GM12878 (cell line): ENCODE measurements around the gene GMDS. TPM values are rescaled to one million over a fixed set of nuclear protein-coding genes. Genes with fewer than 3 reads are reported as not detected.

ENCODE experiments used
- ATAC-seq: fragments of 200-7000 bp; cut with Tn5 transposase; 3 replicates; pipeline ENCODE4 v1.9.1; 2020; ENCODE audit warnings: mild to moderate bottlenecking, moderate library complexity
- BruUV-seq: library from RNA; stranded (reverse); fragments of 400-500 nt; replicated peaks from 2 replicates; lab custom pipeline; 2021; lab: Mats Ljungman, UMichigan
- CTCF ChIA-PET: fragments of 300-600 bp; sonication (Branson Sonifier 250); formaldehyde crosslinking; extraction: SDS; loops from one replicate; lab custom pipeline; 2021; ENCODE audit warnings: inconsistent platforms; lab: Yijun Ruan, JAX
- POLR2A ChIA-PET: fragments of 350-600 bp; formaldehyde crosslinking; extraction: SDS; loops from one replicate; lab custom pipeline; 2021; ENCODE audit warnings: inconsistent platforms; lab: Charles Lee
- RAD21 ChIA-PET: fragments of 300-600 bp; sonication (Branson Sonifier 250); formaldehyde crosslinking; loops from one replicate; lab custom pipeline; 2023; ENCODE audit warnings: antibody characterized with exemption; ENCODE audit not compliant: unreplicated experiment; lab: Charles Lee
- SMC1A ChIA-PET: fragments of 300-600 bp; sonication (Branson Sonifier 250); formaldehyde crosslinking; loops from one replicate; lab custom pipeline; 2023; ENCODE audit not compliant: unreplicated experiment, uncharacterized antibody; lab: Charles Lee
- DNase-seq: peaks from one replicate; pipeline ENCODE4 v3.0.0-alpha.2; 2011; ENCODE audit warnings: low read depth, low spot score
- FAIRE-seq: peaks from 3 replicates; lab custom pipeline; 2011; peaks lifted over from hg19 to GRCh38; lab: Jason Lieb, UNC
- H2AFZ ChIP-seq: 2 replicates; pipeline ENCODE4 v1.6.0; 2011; ENCODE audit warnings: low read depth, low read length, control low read depth; ENCODE audit not compliant: control insufficient read depth
- H3K27ac ChIP-seq: 2 replicates; pipeline ENCODE4 v1.5.1; 2011; ENCODE audit warnings: control low read depth; ENCODE audit not compliant: control insufficient read depth, insufficient read depth
- H3K27me3 ChIP-seq, 2 experiments: replicated peaks in 1 of 2; 2 replicates each; pipeline versions ENCODE4 v1.6.0 to v1.6.1; 2011; ENCODE audit warnings: low read length in 1 of 2; ENCODE audit not compliant: control insufficient read depth in 2 of 2, insufficient read depth in 2 of 2
- H3K36me3 ChIP-seq, 2 experiments: 2 replicates each; pipeline ENCODE4 v1.5.1; 2011; ENCODE audit warnings: low read length in 1 of 2; ENCODE audit not compliant: control insufficient read depth in 2 of 2, insufficient read depth in 2 of 2
- H3K4me1 ChIP-seq: 2 replicates; pipeline ENCODE4 v1.6.1; 2011; ENCODE audit warnings: mild to moderate bottlenecking, low read length, moderate library complexity, mixed read lengths; ENCODE audit not compliant: control insufficient read depth, insufficient read depth
- H3K4me2 ChIP-seq: 2 replicates; pipeline ENCODE4 v1.6.0; 2011; ENCODE audit warnings: control low read depth; ENCODE audit not compliant: control insufficient read depth, insufficient read depth
- H3K4me3 ChIP-seq: fragments of 200-600 bp; sonication (generic); 2 replicates; pipeline ENCODE4 v1.5.1; 2016
- H3K79me2 ChIP-seq: 2 replicates; pipeline ENCODE4 v1.6.0; 2011; ENCODE audit warnings: low read length; ENCODE audit not compliant: control insufficient read depth, insufficient read depth
- H3K9ac ChIP-seq: 2 replicates; pipeline ENCODE4 v1.8.0; 2011; ENCODE audit warnings: low read length, control low read depth, mixed read lengths; ENCODE audit not compliant: control insufficient read depth, insufficient read depth
- H3K9me3 ChIP-seq: replicated peaks from 3 replicates; pipeline ENCODE4 v1.5.1; 2011; ENCODE audit warnings: mild to moderate bottlenecking, low read length; ENCODE audit not compliant: control insufficient read depth, insufficient read depth
- H4K20me1 ChIP-seq: 2 replicates; pipeline ENCODE4 v1.6.0; 2011; ENCODE audit not compliant: control insufficient read depth, insufficient read depth
- FOXM1 ChIP-seq: IDR thresholded peaks from 2 replicates; pipeline ENCODE4 v1.6.1; 2012; ENCODE audit warnings: low read depth, mild to moderate bottlenecking, inconsistent platforms, low read length, moderate library complexity
- RCOR1 ChIP-seq: conservative IDR thresholded peaks from 2 replicates; pipeline ENCODE4 v1.6.1; 2012; ENCODE audit warnings: low read depth, low read length, improper control_type of control experiment
- SMAD1 ChIP-seq: fragments of 450-650 bp; IDR thresholded peaks from 2 replicates; pipeline ENCODE4 v1.6.1; 2018; ENCODE audit warnings: mild to moderate bottlenecking, low read depth; ENCODE audit not compliant: partially characterized antibody
- SMAD5 ChIP-seq: IDR thresholded peaks from 2 replicates; pipeline ENCODE4 v1.6.1; 2016; ENCODE audit warnings: antibody characterized with exemption, low read depth
- SPI1 ChIP-seq: IDR thresholded peaks from 2 replicates; pipeline ENCODE4 v1.6.1; 2011; ENCODE audit warnings: low read depth, mild to moderate bottlenecking, low read length, moderate library complexity, borderline replicate concordance; ENCODE audit not compliant: insufficient read depth
- SREBF1 ChIP-seq: IDR thresholded peaks from 2 replicates; pipeline ENCODE4 v1.6.1; 2012; ENCODE audit warnings: mild to moderate bottlenecking, low read length
- STAT3 ChIP-seq: IDR thresholded peaks from 2 replicates; pipeline ENCODE4 v1.6.1; 2011; ENCODE audit warnings: low read depth, low read length, improper control_type of control experiment
- WGBS: methylation state at CpG from one replicate; pipeline ENCODE4 v1.1.6; 2016; ENCODE audit warnings: low lambda C conversion rate; ENCODE audit not compliant: insufficient replicate concordance, insufficient coverage; ENCODE audit errors: missing lambda C conversion rate; 5-methylcytosine and 5-hydroxymethylcytosine counted together
- in situ Hi-C: fragments of 300-500 bp; cut with MboI; formaldehyde crosslinking; loops from 9 replicates; pipeline ENCODE4 v1.14.3; 2018; ENCODE audit warnings: mixed read lengths
- intact Hi-C: fragments of 100-400 bp; cut with micrococcal nuclease; formaldehyde crosslinking; loops from one replicate; pipeline ENCODE4 v1.14.2; 2022; ENCODE audit not compliant: unreplicated experiment
- polyA plus RNA-seq, 11 experiments: library from polyadenylated mRNA; depleted of rRNA in 4 of 11; unstranded in 6 of 11; stranded (reverse) in 5 of 11; fragments of >200 nt; fragmentation: Nextera tagmentation in 4 of 11; fragmentation: Illumina TruSeq in 1 of 11; extraction: Ambion mirVana in 4 of 11; extraction: Trizol in 1 of 11; gene quantifications; 1 replicate in 1 of 11; 2 replicates in 10 of 11; pipeline versions ENCODE4 v1.2.1 to v1.2.3, GENCODE V29; 2011 to 2016; ENCODE audit warnings: inconsistent platforms in 2 of 11, missing spikeins in 2 of 11, low read depth in 1 of 11
- total RNA-seq, 4 experiments: library from RNA; depleted of rRNA in 3 of 4; stranded (reverse); fragments of >200 nt in 3 of 4; fragmentation: Illumina TruSeq in 1 of 4; extraction: Trizol in 1 of 4; gene quantifications; 2 replicates each; pipeline versions ENCODE4 v1.2.1 to v1.2.3, GENCODE V29; 2013 to 2021
- TF ChIP-seq, protein P1 (sequence below): fragments of 450-650 bp; formaldehyde crosslinking; IDR thresholded peaks from 2 replicates; pipeline ENCODE4 v1.4.0; 2022; ENCODE audit warnings: mild to moderate bottlenecking, moderate library complexity

Gene GMDS
- total and polyA plus RNA-seq, 10 of the 15 experiments (the other 5 are each of a cell fraction or from before 2014, with no cell fraction given), result 0.61 to 53.8 (median 29.3) TPM

DNA sequence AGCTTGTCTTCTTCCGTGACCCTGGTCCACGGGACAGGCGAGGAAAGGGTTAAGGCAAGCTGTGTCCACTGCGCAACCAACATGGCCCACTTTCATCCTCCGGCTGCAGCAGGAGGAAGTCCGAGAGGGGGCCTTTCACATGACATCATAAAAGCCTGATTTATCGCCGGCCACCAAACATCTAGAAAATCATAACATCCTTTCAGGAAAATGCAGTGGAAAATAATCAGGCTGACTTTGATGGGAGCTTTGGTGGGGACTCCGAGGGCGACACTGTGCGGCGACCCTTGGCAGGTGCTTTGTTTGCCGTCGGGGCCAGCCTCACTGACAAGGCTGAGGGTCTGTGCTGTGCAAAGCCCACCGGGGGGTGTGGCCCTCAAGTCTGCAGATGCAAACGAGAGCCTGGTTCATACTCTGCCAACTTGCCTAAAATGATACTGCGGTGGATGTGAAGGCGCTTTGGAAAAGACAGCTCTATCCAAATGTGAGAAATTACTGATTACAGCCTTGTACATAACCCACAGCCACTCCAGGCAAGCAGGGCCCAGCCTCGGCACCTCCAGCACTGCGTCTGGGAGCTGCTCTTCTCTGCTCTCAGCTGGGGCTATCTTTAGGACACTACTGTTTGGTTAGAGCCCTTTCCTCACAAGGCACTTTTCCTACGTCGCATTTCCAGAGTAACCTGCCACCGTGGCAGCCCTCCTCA is 609.9 kb downstream of the GMDS start:
- Histone ChIP-seq H4K20me1 (no peaks in the 10 kb centered on the region), H3K27ac (no peak overlapping the region), H3K36me3 (no peaks in the 10 kb centered on the region), H3K27me3 (no peaks in the 10 kb centered on the region), H3K79me2 (no peaks in the 10 kb centered on the region), H3K4me1 (no peaks in the 10 kb centered on the region; the same call in 1 of the 2 replicates), H3K4me3 (no peak overlapping the region), H3K4me2 (no peak overlapping the region), H3K9ac (no peak overlapping the region), H3K9me3 (no peaks in the 10 kb centered on the region), H2AFZ (no peak overlapping the region)
- intact Hi-C loops (no loop called here), in situ Hi-C loops (no loop called here)
- no TSS peak for BruUV-seq
- TF ChIP-seq SMAD5 (no peak), SREBF1 (no peak), SPI1 (no peak), FOXM1 (no peak)
- ChIA-PET SMC1A (no interaction called here), POLR2A (no interaction called here), CTCF (no interaction called here), RAD21 (no interaction called here)
- 91% methylated on average over 23 of the region's 23 CpGs for WGBS
- DNase-seq (no peak), FAIRE-seq (no peak), ATAC-seq (no peak)

DNA sequence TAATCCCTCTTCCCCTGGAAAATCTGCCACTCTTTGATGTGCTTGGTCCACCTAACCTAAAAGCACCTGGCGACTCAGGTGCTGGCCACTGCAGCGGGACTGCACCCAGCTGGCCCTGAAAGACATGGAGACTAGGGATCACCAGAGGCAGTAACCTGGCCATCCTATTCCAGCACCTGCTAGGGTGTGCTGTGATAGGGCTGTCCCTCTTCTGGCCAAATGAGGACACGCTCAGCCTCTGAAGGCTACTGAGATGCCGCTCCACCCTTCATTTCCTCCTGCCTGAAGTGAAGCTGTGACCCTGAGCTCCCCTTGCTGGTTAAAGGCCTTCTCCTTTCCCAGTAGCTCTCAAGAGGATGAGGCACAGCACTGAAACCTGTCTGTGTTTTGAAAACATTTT is 611.3 kb downstream of the GMDS start:
- Histone ChIP-seq H4K20me1 (no peaks in the 10 kb centered on the region), H3K4me1 (no peaks in the 10 kb centered on the region; the same call in 1 of the 2 replicates), H3K27ac (no peak overlapping the region), H3K4me3 (no peak overlapping the region), H3K27me3 (no peaks in the 10 kb centered on the region), H3K4me2 (no peak overlapping the region), H3K79me2 (no peaks in the 10 kb centered on the region), H3K36me3 (no peaks in the 10 kb centered on the region), H3K9me3 (no peaks in the 10 kb centered on the region), H3K9ac (no peak overlapping the region), H2AFZ (no peak overlapping the region)
- in situ Hi-C loops (no loop called here), intact Hi-C loops (no loop called here)
- ChIA-PET RAD21 (no interaction called here), SMC1A (no interaction called here), CTCF (no interaction called here), POLR2A (no interaction called here)
- no peak for ATAC-seq
- DNase-seq, result no peak
- 92% methylated on average over 4 of the region's 4 CpGs for WGBS
- FAIRE-seq, result no peak
- TF ChIP-seq, protein P1, sequence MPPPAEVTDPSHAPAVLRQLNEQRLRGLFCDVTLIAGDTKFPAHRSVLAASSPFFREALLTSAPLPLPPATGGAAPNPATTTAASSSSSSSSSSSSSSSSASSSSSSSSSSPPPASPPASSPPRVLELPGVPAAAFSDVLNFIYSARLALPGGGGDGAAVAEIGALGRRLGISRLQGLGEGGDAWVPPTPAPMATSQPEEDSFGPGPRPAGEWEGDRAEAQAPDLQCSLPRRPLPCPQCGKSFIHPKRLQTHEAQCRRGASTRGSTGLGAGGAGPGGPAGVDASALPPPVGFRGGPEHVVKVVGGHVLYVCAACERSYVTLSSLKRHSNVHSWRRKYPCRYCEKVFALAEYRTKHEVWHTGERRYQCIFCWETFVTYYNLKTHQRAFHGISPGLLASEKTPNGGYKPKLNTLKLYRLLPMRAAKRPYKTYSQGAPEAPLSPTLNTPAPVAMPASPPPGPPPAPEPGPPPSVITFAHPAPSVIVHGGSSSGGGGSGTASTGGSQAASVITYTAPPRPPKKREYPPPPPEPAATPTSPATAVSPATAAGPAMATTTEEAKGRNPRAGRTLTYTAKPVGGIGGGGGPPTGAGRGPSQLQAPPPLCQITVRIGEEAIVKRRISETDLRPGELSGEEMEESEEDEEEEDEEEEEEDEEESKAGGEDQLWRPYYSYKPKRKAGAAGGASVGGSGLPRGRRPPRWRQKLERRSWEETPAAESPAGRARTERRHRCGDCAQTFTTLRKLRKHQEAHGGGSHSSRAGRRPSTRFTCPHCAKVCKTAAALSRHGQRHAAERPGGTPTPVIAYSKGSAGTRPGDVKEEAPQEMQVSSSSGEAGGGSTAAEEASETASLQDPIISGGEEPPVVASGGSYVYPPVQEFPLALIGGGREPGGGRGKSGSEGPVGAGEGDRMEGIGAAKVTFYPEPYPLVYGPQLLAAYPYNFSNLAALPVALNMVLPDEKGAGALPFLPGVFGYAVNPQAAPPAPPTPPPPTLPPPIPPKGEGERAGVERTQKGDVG, result no peak
- TF ChIP-seq STAT3 (no peak), RCOR1 (no peak), SMAD1 (no peak)
- BruUV-seq, result no TSS peak
